HL-60/S4 treated with phorbol 12-myristate 13-acetate at 8.2 ng/mL for 4 days and 3 days (cell line): ENCODE results near the gene RCOR1.

Experiments used
- in situ Hi-C: fragments of 300-500 bp; cut with MboI; formaldehyde crosslinking; loops from 2 replicates; pipeline ENCODE4 v1.15.0; 2022; ENCODE audit warnings: low sequenced_read_pairs

RCOR1 gene

DNA sequence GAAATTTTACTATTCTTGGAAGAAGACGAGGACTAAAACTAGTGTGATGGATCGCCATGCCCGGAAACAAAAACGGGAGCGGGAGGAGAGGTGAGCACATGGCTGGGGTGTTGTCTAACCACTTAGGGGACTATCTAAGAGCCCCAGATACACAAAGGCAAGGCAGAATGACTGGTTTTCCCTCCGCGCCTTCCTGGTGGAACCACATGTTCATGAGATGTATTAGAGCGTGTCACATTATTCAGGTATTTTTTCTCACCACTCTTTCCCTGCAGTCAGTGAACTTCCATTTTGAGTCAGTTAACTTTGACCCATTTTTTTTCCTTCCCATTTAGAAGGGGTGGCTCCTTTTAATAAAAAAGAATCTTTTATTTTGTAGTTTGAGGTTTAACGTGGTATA is 116.0 kb downstream of the RCOR1 start:
- in situ Hi-C loops = no loop called here

DNA sequence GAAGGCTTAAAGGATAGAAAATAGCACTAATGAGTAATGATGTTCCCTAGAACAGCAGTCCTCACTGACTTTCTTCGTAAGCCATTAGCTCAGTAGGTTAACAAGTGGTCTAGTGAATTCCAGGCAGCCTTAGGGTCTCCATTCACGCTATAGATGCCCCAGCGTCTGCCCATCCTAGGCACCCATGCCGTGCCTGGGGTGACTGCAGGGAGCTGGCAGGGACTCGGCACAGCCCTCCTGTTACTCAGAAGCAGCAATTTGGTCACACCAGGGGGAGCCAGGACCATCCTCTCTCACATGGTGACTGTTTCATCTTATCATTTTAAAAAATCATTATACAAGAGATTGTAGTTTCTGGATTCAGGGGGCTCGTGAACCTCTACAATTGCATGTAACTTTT is 118.8 kb downstream of the RCOR1 start:
- in situ Hi-C loops = no loop called here

DNA sequence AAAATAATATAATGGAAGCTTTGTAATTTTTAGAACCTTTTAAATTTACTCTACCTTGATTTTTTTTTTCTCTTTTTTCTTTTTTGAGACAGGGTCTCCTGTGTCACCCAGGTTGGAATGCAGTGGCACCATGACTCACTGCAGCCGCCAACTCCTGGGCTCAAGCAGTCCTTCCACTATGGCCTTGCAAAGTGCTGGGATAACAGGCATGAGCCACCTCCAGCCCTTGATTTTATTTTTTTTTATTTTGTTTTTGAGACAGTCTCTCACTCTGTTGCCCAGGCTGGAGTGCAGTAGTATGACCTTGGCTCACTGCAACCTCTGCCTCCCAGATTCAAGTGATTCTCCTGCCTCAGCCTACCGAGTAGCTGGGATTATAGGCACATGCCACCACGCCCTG is 119.5 kb downstream of the RCOR1 start:
- in situ Hi-C loops = no loop called here

DNA sequence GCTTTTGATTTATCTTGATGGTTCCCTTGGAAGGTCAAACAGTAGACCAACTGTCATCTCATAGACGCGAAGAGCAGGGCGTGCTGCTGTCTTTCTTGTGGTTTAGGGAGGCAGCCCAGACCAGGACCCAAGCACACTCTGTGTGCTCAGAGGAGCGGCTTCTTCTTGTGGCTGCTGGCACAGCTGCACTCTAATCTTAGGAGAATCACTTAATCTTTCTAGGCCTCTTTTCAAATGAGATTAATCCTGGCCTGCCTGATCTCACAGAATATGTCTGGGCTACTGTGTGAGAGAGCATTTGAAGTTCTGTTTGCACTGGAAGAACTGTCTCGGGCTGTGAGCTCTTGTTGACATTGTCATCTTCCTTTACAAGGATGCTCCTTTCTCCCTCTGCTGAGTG is 124.8 kb downstream of the RCOR1 start:
- in situ Hi-C loops = no loop called here

DNA sequence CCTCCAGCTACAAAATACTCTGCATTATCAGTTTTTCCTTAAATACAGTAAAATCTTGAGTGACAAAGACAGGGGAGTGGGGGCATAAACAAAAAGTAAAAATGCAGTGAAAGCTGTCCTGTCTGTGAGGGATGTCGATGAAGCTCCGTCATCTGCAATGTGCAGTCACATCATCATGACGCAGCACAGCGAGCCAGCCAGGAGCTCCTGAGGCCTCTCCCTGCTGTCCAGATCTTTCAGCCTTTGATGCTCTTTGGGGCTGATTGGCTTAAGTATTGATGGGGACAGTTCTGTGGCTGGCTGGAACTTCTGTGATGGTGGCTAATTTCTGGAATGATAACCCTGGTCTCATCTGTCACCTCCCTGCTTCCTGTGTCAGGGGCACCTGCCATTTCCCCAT is 130.2 kb downstream of the RCOR1 start:
- in situ Hi-C loops = no loop called here

DNA sequence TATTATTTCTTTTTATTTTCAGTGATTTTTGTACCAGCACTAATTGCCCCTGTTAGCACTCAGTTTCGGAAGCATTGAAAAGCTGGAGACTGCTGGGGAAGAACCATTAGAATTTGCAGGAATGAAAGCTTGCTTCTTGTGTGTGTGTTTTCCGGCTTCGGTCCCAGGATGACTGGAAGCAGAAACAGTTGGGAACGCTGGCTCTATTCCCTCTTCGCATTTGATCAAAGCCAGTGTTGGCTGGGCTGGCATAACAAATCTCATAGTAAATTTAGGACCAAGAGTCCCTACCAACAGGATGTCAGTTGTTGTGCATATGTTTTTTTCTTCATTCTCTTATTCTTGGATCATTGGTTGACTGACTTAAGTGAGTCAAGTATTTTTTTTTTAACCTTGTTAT is 131.2 kb downstream of the RCOR1 start:
- in situ Hi-C loops = no loop called here

DNA sequence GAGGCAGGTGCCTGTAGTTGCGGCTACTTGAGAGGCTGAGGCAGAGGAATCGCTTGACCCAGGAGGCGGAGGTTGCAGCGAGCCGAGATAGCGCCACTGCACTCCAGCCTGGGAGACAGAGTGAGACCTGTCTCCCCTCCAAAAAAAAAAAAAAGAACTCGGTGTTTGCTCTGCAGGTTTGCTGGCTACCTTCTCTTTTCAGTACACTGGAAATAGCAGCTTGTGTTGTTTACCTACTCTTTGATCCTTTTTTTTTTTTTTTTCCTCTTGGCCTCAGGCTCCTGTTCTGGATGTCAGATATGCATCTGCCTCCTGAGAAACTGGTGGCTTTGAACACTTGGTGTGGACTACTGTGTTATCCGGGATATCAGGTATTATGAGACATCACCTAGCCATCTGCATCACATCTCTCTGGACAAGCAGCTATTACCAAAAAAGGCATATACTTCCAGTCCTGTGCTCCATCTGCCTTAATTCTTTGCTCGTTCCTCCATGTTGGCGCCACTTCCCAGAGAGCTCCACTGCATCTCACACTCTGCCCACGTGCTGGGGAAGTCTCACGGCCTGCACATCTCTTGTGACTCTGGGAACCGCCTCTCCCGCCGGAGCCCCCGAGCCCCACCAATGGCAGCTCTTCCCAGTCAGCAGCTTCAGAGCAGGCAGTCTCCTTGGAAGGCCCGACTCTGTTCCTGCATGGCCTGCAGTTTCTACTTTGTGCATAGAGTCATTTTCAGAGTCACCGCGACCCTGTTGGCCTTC is 133.9 kb downstream of the RCOR1 start:
- in situ Hi-C loops = no loop called here

DNA sequence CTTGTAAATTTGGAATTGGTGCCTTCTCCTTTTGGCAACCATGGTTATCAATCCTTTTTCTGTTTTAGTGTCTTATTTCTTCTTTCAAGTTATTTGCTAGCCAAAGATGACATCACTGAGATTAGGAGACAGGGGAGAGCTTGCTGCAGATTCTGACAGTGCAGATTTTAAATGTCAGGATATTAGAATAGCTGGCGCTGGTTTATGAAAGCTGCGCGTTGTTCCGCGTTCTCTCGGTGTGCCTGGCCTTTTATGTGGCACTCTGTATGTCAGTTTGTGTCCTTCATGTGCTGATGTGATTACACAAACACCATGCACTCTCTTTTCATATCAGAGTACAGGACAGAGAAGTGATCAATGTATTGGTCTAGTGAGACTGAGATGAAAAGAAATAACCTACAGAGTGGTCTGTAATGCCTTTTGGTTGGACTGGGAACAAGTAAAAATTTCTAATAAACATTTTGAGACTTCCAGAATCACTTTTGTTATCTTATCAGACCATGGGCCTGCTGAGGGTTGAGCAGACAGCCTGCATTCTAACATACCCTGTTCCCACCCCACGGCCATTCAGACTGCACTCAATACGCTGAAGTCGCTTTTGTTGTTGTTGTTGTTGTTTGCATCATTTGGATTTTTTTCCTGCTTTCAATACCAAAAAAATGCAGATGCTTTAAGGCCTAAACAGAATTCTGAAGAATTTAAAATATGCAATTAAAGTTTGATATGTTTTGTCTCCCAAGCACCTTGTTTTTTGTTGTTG is 135.1 kb downstream of the RCOR1 start:
- in situ Hi-C loops = no loop called here

DNA sequence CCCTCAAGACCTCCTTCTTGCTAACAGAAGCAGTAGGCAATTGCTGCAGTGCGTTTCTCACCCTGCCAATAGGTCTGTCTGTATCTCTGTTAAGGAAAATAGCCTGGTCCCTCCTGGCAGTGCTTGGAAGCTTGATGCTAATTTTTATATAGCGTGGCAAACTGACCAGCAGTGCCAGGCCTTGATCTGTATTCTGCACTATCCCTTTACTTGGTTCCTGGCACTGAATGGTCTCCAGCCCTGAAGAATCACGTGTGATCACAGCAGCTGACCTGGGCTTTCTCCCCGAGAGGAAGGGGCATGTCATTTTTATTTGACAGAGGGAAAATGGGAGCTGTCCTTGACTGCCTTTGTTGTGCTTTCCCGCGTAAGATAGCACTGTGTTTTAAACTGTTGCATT is 136.1 kb downstream of the RCOR1 start:
- in situ Hi-C loops = no loop called here

DNA sequence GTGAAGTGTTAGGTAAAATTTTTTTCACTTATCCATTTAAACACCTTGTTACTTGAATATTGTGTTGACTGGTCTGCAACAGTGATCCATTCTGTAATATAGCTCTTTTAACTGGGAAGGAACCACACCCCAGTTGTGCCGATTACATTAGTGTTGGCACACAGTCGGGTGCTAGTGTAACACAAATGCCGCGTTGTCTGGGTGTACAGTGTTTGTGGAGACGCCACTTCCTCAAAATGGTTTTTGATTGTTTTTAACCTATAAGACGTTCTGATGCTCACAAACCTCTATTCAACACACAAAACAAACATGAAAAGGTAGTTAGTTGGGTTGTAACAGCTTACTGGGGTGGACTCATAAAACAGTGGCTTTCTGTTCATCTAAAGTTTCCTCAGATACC is 136.8 kb downstream of the RCOR1 start:
- in situ Hi-C loops = no loop called here

DNA sequence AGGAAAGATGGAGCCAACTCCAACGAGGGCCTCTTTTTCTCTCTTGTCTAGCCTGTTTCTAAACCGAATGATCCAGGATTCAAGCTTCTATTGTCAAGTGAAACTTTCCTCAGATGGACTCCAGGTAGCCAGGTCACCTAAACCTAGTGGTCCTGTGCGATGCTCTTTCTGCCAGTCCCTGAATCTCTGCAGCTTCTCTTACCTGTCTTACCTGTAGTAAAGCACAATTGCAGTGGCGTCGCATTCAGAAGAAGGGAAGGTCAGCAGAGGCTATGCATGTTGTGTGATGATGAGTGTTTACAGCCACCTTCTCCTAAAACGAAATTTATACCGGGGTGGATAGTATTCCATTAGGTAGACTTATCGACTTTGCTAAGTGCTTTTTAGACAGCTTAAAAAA is 137.4 kb downstream of the RCOR1 start:
- in situ Hi-C loops = no loop called here

DNA sequence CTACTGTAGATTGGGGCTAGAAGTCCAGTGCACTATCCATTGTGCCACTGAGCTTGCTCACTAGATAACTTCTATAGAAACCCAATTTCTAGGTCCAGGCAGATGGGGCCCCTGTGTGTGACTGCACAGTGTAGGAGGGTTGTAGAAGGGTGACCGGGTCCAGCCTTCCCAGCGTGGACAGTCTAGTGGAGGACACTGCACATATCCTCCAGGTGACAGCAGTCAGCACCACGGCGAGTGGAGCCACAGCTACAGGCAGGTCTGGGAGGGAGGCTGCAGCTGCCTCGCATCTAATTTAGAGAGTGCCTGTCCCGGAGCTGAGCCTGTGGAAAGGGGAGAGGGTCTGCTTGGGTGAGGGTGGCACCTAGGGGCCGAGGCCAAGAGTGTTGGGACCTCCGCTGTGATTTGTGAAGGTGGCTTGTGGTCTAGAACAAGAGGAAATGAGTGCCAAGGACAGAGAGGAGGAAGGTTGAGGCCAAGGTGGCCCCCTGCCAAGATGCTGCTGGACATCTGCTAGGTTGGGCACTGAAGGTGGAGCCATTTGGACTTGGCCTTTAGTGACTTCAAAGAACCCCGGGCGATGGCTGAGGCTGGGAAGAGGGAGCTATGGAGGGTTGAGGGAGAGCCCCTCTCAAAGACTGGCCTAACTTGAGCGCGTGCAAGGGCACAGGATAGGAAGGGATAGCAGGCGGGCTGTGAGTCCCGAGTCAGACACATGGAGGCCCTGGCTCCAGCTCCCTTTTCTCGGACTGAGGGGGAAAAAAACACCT is 138.8 kb downstream of the RCOR1 start:
- in situ Hi-C loops = no loop called here

DNA sequence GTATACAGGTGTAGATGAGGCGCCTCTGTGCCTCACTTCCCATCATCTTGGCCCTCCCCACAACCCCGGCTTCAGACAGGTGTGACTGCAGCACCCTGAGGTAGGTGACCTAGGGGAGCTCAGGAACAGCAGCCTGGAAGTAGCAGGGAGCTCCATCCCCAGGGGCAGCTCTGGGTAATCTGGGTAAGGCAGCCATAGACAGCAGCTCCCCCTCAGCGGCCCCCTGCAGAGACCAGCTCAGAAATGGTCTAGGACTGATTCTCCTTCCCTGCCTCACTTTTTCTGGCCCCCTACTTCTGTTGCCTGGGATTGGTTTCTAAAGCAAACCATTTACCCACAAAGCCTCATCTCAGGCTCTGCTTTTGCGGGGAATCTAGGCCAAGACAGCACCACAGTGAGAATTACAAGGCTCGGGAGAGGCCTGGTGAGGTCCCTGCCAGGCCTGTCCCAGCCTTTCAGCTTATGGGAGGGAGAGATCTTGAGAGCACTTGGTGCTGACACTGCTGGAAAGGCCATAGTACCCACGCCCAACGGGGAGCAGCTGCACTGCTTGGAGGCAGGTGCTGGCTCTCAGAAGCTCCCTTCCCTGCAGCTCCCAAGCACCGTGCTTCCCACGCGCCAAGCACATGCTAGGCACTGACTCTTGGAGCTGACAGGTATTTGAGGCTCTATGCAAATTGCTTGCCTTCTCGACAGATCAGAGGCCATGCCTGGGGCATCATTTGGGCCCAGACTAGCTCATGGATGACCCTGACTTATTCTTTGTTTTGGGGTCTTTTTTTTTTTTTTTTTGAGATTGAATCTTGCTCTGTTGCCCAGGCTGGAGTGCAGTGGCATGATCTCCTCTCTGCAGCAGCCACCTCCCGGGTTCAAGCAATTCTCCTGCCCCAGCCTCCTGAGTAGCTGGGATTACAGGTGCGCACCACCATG is 139.7 kb downstream of the RCOR1 start:
- in situ Hi-C loops = no loop called here

DNA sequence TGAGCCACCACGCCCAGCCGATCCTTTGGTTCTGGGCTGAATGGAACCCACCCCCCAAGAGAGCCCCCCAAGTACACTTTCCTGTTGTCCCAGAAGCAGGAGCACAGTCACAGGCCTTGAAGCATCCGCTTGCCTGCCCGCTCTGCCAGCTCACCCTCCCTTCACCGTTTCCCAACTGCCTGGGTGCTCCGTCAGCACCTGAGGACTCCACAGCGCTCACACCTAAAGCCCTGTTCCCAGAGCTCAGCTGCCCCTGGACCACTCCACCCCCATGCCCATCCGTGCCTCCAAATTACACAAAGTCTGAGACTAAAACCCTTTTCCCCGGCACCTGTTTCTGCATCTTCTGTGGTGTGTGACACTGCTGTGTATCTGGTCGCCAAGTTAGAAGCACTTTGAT is 140.5 kb downstream of the RCOR1 start:
- in situ Hi-C loops = no loop called here

DNA sequence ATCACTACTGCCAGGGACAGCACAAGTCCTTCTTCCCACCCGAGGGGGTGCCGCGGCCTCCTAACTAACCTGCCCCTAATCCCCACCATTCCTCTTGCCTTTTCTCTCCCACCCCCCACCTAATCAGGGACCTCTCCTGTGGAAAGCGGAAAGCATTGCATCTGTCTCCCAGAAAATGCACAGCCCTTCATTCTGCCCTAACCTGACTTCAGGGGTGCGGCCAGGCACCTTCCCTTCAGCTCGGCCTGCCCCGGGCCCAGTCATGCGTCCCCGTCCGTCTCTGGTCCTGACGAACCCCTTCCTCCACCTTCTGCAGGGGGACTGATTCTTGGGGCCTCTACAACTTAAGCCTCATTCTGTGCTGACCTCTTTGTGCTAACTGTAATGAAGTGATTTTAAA is 140.9 kb downstream of the RCOR1 start:
- in situ Hi-C loops = no loop called here

DNA sequence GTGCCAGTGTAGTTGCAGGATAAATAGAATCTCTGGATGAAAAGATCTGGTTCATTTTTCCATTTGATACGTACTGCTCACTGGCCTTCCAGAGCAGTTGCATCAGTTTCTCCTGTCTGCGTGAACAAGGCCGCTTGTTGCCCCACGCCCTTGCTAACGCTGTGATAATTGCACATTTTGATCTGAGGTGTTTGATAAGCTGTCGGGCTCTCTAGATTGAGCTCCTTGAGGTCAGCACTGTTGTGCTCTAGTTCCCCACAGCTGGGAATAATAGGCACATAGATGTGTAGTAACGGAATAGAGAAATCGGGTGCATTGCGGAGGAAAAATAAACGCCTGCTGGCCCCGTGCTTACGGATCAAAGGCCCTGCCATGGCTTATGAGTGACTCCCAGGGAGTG is 142.0 kb downstream of the RCOR1 start:
- in situ Hi-C loops = no loop called here

DNA sequence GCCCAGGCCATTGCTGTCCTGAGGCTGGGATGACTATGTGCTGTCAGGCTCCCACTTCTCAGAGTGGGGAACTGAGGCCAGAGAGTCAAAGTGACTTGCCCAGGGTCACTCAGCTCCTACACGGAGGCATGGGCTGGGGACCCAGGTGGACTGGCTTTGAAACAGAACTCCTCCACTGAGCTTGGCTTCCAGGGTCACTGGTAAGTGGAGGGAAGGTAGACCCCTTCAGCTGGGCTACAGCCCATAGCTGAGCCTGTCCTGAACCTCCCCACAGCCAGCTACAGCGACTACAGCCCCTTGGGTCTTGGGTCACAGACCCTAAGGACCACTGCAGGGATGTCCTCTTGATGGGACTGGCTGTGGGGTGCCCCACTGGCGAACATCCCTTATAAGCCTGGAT is 144.5 kb downstream of the RCOR1 start:
- in situ Hi-C loops = no loop called here

DNA sequence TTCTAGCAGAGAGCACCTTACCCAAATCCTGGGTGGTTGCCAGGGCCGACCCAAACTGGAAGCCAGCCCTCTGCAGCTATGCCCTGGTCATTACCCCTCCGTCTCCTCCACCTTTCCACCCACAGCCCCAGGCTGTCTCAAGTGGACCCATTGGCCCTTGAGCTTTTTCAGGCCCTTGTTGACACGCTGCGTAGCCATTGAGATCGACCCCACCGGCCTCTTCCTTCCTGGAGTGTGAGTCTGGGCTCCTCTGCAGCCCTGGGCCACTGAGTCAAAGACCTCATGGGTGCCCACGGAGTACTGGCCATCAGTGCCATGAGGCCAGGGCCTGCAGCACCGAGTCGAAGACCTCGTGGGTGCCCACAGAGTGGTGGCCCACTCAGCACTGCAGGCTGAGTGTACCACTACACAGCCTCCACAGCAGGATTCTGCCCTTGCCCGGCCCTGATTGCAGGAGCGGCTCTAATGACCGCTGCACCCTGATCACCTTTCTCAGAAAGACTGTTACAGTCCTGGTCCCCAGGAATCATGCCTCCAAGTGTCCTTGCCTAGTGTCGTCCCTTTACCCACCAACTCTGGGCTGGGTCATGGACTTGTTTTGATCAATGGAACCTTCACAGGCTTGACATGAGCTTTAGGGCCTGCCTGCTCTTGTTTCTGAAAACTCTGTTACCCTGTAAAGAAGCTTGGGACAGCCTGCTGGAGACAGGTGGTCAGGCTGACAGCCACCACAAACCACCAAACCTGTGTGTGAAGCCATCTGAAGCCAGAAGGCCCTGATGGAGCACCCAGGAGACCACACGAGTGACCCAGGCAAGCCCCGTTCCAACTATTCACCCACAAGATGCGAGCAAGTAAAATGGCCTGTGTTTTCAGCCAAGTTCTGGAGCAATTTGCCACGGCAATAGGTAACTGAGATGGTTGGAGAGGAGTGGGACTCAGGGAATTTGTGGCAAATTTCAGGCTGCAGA is 145.2 kb downstream of the RCOR1 start:
- in situ Hi-C loops = no loop called here

DNA sequence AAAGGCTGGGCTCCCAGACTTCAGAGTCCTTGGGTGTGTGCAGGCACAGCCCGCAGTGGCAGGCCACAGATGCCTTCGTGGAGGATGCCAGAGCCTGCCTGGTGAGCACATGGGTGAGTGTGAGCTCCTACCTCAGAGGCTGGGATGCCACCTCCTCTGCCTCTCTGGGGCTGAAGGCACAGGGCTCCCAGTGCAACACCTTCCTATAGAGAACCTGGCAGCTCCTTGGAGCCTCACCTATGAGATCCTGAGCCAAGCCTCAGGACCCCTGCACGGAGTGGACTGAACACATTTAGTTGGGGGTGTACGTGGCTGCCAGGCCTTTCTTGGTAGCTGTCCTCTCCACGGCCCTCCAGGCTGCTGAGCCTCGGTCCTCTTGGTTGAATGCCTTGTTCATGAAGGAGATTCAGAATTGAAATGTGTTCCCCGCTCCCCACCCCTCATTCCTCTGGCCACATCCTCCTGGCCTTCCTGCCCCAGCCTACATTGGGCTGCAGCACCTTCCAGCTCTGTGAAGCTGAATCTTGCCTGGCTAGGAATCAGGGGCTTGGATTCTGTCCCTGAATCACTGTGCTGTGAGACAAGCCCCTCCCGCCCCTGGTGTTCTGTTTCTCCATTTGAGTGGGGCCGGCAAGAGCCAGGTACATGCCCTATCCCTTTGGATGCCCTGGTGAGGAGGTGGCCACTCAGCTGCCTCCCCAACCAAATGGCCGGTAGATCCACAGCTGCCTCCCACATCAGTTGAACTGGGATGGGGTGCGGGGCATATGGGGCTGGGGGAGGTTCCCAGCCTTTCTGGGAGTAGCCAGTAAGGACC is 146.1 kb downstream of the RCOR1 start:
- in situ Hi-C loops = no loop called here
